ENCODE results near the gene SNX33. TPM values are rescaled to one million over a fixed set of nuclear protein-coding genes. Genes with fewer than 3 reads are reported as not detected.

SNX33 gene
- total and polyA plus RNA-seq, 2 of the 13 experiments (the other 11 are each of a cell fraction or from before 2014, with no cell fraction given), result 11.0 to 11.6 TPM

GRCh38 chr15:75650908-75651809 is 3.4 kb downstream of the SNX33 start (continued):
- TF ChIP-seq DMTF1 (CRISPR knock-in tag; IDR thresholded peaks at IDR 0.05), result no peak
- no peak for TF ChIP-seq ZNF773 (CRISPR knock-in tag; IDR thresholded peaks at IDR 0.05; ENCODE audit: borderline replicate concordance)
- 0 out of 2 replicates have a peak, but pooled peaks have one; percentile 42 for TF ChIP-seq ZNF333 (CRISPR knock-in tag; IDR thresholded peaks at IDR 0.05; ENCODE audit: borderline replicate concordance)
- peak; percentile 52; the same call in 1 of the 2 replicates for TF ChIP-seq YEATS2 (CRISPR knock-in tag; IDR thresholded peaks at IDR 0.05; ENCODE audit: borderline replicate concordance)
- TF ChIP-seq, protein P1, sequence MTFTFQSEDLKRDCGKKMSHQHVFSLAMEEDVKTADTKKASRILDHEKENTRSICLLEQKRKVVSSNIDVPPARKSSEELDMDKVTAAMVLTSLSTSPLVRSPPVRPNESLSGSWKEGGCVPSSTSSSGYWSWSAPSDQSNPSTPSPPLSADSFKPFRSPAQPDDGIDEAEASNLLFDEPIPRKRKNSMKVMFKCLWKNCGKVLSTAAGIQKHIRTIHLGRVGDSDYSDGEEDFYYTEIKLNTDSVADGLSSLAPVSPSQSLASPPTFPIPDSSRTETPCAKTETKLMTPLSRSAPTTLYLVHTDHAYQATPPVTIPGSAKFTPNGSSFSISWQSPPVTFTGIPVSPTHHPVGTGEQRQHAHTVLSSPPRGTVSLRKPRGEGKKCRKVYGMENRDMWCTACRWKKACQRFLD (CRISPR knock-in tag; IDR thresholded peaks at IDR 0.05; ENCODE audit: borderline replicate concordance), result no peak
- TF ChIP-seq, protein P2, sequence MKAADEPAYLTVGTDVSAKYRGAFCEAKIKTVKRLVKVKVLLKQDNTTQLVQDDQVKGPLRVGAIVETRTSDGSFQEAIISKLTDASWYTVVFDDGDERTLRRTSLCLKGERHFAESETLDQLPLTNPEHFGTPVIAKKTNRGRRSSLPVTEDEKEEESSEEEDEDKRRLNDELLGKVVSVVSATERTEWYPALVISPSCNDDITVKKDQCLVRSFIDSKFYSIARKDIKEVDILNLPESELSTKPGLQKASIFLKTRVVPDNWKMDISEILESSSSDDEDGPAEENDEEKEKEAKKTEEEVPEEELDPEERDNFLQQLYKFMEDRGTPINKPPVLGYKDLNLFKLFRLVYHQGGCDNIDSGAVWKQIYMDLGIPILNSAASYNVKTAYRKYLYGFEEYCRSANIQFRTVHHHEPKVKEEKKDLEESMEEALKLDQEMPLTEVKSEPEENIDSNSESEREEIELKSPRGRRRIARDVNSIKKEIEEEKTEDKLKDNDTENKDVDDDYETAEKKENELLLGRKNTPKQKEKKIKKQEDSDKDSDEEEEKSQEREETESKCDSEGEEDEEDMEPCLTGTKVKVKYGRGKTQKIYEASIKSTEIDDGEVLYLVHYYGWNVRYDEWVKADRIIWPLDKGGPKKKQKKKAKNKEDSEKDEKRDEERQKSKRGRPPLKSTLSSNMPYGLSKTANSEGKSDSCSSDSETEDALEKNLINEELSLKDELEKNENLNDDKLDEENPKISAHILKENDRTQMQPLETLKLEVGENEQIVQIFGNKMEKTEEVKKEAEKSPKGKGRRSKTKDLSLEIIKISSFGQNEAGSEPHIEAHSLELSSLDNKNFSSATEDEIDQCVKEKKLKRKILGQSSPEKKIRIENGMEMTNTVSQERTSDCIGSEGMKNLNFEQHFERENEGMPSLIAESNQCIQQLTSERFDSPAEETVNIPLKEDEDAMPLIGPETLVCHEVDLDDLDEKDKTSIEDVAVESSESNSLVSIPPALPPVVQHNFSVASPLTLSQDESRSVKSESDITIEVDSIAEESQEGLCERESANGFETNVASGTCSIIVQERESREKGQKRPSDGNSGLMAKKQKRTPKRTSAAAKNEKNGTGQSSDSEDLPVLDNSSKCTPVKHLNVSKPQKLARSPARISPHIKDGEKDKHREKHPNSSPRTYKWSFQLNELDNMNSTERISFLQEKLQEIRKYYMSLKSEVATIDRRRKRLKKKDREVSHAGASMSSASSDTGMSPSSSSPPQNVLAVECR (CRISPR knock-in tag; IDR thresholded peaks at IDR 0.05; ENCODE audit: borderline replicate concordance), result peak; percentile 82
- TF ChIP-seq, protein P3, sequence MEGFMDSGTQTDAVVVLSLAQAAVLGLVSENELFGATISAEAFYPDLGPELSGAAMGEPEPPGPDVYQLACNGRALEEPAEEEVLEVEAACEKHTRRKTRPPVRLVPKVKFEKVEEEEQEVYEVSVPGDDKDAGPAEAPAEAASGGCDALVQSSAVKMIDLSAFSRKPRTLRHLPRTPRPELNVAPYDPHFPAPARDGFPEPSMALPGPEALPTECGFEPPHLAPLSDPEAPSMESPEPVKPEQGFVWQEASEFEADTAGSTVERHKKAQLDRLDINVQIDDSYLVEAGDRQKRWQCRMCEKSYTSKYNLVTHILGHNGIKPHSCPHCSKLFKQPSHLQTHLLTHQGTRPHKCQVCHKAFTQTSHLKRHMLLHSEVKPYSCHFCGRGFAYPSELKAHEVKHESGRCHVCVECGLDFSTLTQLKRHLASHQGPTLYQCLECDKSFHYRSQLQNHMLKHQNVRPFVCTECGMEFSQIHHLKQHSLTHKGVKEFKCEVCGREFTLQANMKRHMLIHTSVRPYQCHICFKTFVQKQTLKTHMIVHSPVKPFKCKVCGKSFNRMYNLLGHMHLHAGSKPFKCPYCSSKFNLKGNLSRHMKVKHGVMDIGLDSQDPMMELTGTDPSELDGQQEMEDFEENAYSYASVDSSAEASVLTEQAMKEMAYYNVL (CRISPR knock-in tag; IDR thresholded peaks at IDR 0.05; ENCODE audit: borderline replicate concordance), result no peak
- TF ChIP-seq ZNF629 (CRISPR knock-in tag; conservative IDR thresholded peaks at IDR 0.05), result peak; percentile 96
- no peak for TF ChIP-seq ZNF24 (IDR thresholded peaks at IDR 0.05)
- peak; percentile 98 for TF ChIP-seq RXRB (CRISPR knock-in tag; IDR thresholded peaks at IDR 0.05; ENCODE audit: borderline replicate concordance)
- TF ChIP-seq NR2F2 (IDR thresholded peaks at IDR 0.05; ENCODE audit: borderline replicate concordance, low read depth), result 0 out of 2 replicates have a peak, but pooled peaks have one; percentile 32
- 0 out of 2 replicates have a peak, but pooled peaks have one; percentile 59 for TF ChIP-seq ZNF451 (CRISPR knock-in tag; IDR thresholded peaks at IDR 0.05)
- TF ChIP-seq, protein P4, sequence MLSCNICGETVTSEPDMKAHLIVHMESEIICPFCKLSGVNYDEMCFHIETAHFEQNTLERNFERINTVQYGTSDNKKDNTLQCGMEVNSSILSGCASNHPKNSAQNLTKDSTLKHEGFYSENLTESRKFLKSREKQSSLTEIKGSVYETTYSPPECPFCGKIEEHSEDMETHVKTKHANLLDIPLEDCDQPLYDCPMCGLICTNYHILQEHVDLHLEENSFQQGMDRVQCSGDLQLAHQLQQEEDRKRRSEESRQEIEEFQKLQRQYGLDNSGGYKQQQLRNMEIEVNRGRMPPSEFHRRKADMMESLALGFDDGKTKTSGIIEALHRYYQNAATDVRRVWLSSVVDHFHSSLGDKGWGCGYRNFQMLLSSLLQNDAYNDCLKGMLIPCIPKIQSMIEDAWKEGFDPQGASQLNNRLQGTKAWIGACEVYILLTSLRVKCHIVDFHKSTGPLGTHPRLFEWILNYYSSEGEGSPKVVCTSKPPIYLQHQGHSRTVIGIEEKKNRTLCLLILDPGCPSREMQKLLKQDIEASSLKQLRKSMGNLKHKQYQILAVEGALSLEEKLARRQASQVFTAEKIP (CRISPR knock-in tag; IDR thresholded peaks at IDR 0.05; ENCODE audit: borderline replicate concordance), result no peak
- peak; percentile 68 for TF ChIP-seq ZNF768 (CRISPR knock-in tag; IDR thresholded peaks at IDR 0.05)
- peak; percentile 28; the same call in 1 of the 2 replicates for TF ChIP-seq CEBPG (CRISPR knock-in tag; IDR thresholded peaks at IDR 0.05)
- peak; percentile 52; the same call in 1 of the 2 replicates for TF ChIP-seq ZFP37 (CRISPR knock-in tag; IDR thresholded peaks at IDR 0.05; ENCODE audit: borderline replicate concordance)
